Measurements from ENCODE around the gene ARTN. TPM values are rescaled to one million over a fixed set of nuclear protein-coding genes. Genes with fewer than 3 reads are reported as not detected.
A peak's percentile ranks its signal among the peaks of the same experiment; 100 is the strongest.

ARTN gene
- total and polyA plus RNA-seq, 9 of the 15 experiments (the other 6 are each of a cell fraction or from before 2014, with no cell fraction given), result 0.06 to 0.38 TPM; not detected in 7

- peaks cover 14% of the 10 kb centered on the region for H3K79me2 ChIP-seq (ENCODE audit: control insufficient read depth, insufficient read depth, low read length)
- in situ Hi-C loops (cut with MboI), result no loop called here
- TF ChIP-seq RFX1 (IDR thresholded peaks at IDR 0.05) (peak; percentile 34; the same call in 1 of the 2 replicates), GATA2 (CRISPR knock-in tag; IDR thresholded peaks at IDR 0.05) (no peak)
These were observed 19.8 kb downstream of the ARTN start for GRCh38 chr1:43953361-43953760.

DNA sequence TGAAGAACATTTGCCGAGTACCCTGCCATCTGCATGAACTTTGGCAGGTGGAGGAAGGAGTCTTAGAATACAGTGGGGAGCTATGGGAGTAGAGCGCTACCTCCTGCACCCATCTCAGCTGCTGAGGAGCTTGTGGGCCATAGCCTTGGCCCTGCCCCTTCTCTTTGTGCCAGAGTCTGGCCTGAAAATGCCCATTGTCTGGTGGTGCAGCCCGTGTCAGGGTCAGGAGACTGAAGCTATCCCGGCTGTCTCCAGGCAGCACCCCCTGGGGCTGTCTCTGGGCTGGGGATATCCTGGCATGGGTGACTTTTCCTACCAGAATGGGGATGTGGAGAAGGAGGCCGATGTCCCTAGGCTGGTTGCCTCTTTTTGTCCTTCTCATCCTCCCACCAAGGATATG lies 20.4 kb downstream of the ARTN start:
- no peak overlapping the region for H3K4me2 ChIP-seq (ENCODE audit: insufficient read depth, low read length)
- H3K36me3 ChIP-seq (ENCODE audit: control insufficient read depth, insufficient read depth, low read length), result peaks cover 43% of the 10 kb centered on the region
- FAIRE-seq, result no peak
- H3K79me2 ChIP-seq (ENCODE audit: control insufficient read depth, insufficient read depth, low read length), result 0 out of 3 replicates have a peak, but pooled peaks cover 8% of the 10 kb centered on the region
- H3K9me1 ChIP-seq (ENCODE audit: control insufficient read depth, insufficient read depth, low read length), result no peaks in the 10 kb centered on the region
- in situ Hi-C loops (cut with MboI) (no loop called here), intact Hi-C loops (cut with micrococcal nuclease) (no loop called here)
- 87% methylated on average over 4 of the region's 5 CpGs for WGBS (ENCODE audit: insufficient coverage, low coverage, missing lambda C conversion rate)
- H3K4me3 ChIP-seq, result no peak overlapping the region
- H2AFZ ChIP-seq (ENCODE audit: low read depth, low read length), result no peak overlapping the region
- H4K20me1 ChIP-seq (replicated peaks; ENCODE audit: control insufficient read depth, insufficient read depth, low read length), result peaks cover 15% of the 10 kb centered on the region; the same call in 1 of the 2 replicates
- peaks cover 20 to 24% of the 10 kb centered on the region in 2 experiments; a peak in 4 of 5 replicates for H3K4me1 ChIP-seq (replicated peaks in 1 of 2; ENCODE audit: control insufficient read depth in 2 of 2, insufficient read depth in 2 of 2, low read length in 2 of 2)
- no peak for DNase-seq (ENCODE audit: extremely low read depth in 1 of 4, low spot score in 3 of 4)
- ATAC-seq, result no peak
- no peaks in the 10 kb centered on the region for H3K27me3 ChIP-seq (ENCODE audit: control insufficient read depth in 2 of 2, insufficient read depth in 2 of 2, low read length in 2 of 2)
- CTCF ChIA-PET (ENCODE audit: low intra/inter-chr PET ratio), result no interaction called here
- H3K27ac ChIP-seq (ENCODE audit: extremely low read depth, low read depth, low read length), result no peak overlapping the region
- H3K9me3 ChIP-seq (replicated peaks; ENCODE audit: control insufficient read depth, insufficient read depth, low read depth, low read length), result no peaks in the 10 kb centered on the region
- POLR2A ChIA-PET, result interaction anchor here (0.6 to 1.6 kb wide), 3 partner anchors 18 to 89 kb away, joined by 3 to 7 read pairs (median 4); partner anchors contain the start of gene ATP6V0B
- no peak overlapping the region for H3K9ac ChIP-seq (ENCODE audit: insufficient read depth in 1 of 2, low read depth in 2 of 2, low read length in 2 of 2)
- BruUV-seq (replicated peaks), result no TSS peak
- TF ChIP-seq RBM22 (IDR thresholded peaks at IDR 0.05; ENCODE audit: low read depth, low read length, poor library complexity, severe bottlenecking) (no peak), XRCC4 (IDR thresholded peaks at IDR 0.05; ENCODE audit: extremely low read depth, insufficient read depth, insufficient read length) (no peak), NR3C1 (CRISPR knock-in tag; IDR thresholded peaks at IDR 0.05) (no peak), CBFA2T3 (IDR thresholded peaks at IDR 0.05) (no peak), HNRNPL (IDR thresholded peaks at IDR 0.05; ENCODE audit: low read depth, low read length) (no peak), BMI1 (IDR thresholded peaks at IDR 0.05; ENCODE audit: low read length) (no peak), EP300 (IDR thresholded peaks at IDR 0.05; ENCODE audit: low read length) (no peak), HMGN3 (IDR thresholded peaks at IDR 0.05; ENCODE audit: borderline replicate concordance, extremely low read depth, insufficient read length, low read depth, low read length) (no peak), HOXB6 (CRISPR knock-in tag; IDR thresholded peaks at IDR 0.05; ENCODE audit: borderline replicate concordance) (no peak), KDM2B (CRISPR knock-in tag; IDR thresholded peaks at IDR 0.05) (no peak), SMARCC2 (IDR thresholded peaks at IDR 0.05; ENCODE audit: low read depth) (no peak), PREB (CRISPR knock-in tag; IDR thresholded peaks at IDR 0.05) (no peak), TEAD1 (CRISPR knock-in tag; IDR thresholded peaks at IDR 0.05) (no peak), MAFF (IDR thresholded peaks at IDR 0.05; ENCODE audit: low read length) (no peak), PML (IDR thresholded peaks at IDR 0.05; ENCODE audit: low read length) (no peak), ZNF79 (CRISPR knock-in tag; IDR thresholded peaks at IDR 0.05; ENCODE audit: low read depth) (no peak)

More at GRCh38 chr1:43953361-43953760, 19.8 kb downstream of the ARTN start:
- FAIRE-seq, result no peak
- no peaks in the 10 kb centered on the region for H3K27me3 ChIP-seq (ENCODE audit: control insufficient read depth in 2 of 2, insufficient read depth in 2 of 2, low read length in 2 of 2)
- no peaks in the 10 kb centered on the region for H3K9me3 ChIP-seq (replicated peaks; ENCODE audit: control insufficient read depth, insufficient read depth, low read depth, low read length)
- peaks cover 40% of the 10 kb centered on the region for H3K36me3 ChIP-seq (ENCODE audit: control insufficient read depth, insufficient read depth, low read length)
- DNase-seq (ENCODE audit: extremely low read depth in 1 of 4, low spot score in 3 of 4), result no peak
- WGBS (ENCODE audit: insufficient coverage, low coverage, missing lambda C conversion rate), result 73% methylated on average over 3 of the region's 3 CpGs
- peaks cover 16 to 26% of the 10 kb centered on the region in 2 experiments; a peak in 4 of 5 replicates for H3K4me1 ChIP-seq (replicated peaks in 1 of 2; ENCODE audit: control insufficient read depth in 2 of 2, insufficient read depth in 2 of 2, low read length in 2 of 2)
- BruUV-seq (replicated peaks), result no TSS peak
- no peak overlapping the region for H3K27ac ChIP-seq (ENCODE audit: extremely low read depth, low read depth, low read length)
- H3K4me2 ChIP-seq (ENCODE audit: insufficient read depth, low read length), result no peak overlapping the region
- H3K4me3 ChIP-seq, result no peak overlapping the region
- H4K20me1 ChIP-seq (replicated peaks; ENCODE audit: control insufficient read depth, insufficient read depth, low read length), result 0 out of 2 replicates have a peak, but pooled peaks cover 8% of the 10 kb centered on the region
- H3K9me1 ChIP-seq (ENCODE audit: control insufficient read depth, insufficient read depth, low read length), result no peaks in the 10 kb centered on the region
- CTCF ChIA-PET (ENCODE audit: low intra/inter-chr PET ratio), result no interaction called here
- no peak for ATAC-seq
- peak overlapping the region in 1 of 2 experiments; percentile 23; a peak in 1 of 4 replicates for H3K9ac ChIP-seq (ENCODE audit: insufficient read depth in 1 of 2, low read depth in 2 of 2, low read length in 2 of 2)
- POLR2A ChIA-PET, result interaction anchor here (0.6 to 1.6 kb wide), 3 partner anchors 19 to 90 kb away, joined by 3 to 7 read pairs (median 4); partner anchors contain the start of gene ATP6V0B
- intact Hi-C loops (cut with micrococcal nuclease), result no loop called here
- H2AFZ ChIP-seq (ENCODE audit: low read depth, low read length), result no peak overlapping the region

Measured in K562 (cell line).